Measurements from ENCODE around the gene COX5B.

GRCh38 chr2:97695744-97696143, 49.9 kb downstream of the COX5B start:
- TF ChIP-seq CTCF (IDR thresholded peaks at IDR 0.05) (no peak), POLR2A (IDR thresholded peaks at IDR 0.05) (no peak)

All from uterus (tissue), 2 donors.